Hematopoietic multipotent progenitor cell treated with erythropoietin and hydrocortisone succinate and interleukin-3 and kit ligand, for 15 days (in vitro differentiated cells): ENCODE measurements around the gene MARK2.
"Not testable (repeated sequence)": the region's sequence is repeated elsewhere in the genome, so short reads cannot be mapped to it uniquely, and the experiment has no call there.

Source experiments
- DNase-seq: peaks from one replicate; pipeline ENCODE4 v3.0.0-alpha.2; 2015; ENCODE audit warnings: low spot score

MARK2 gene

DNA sequence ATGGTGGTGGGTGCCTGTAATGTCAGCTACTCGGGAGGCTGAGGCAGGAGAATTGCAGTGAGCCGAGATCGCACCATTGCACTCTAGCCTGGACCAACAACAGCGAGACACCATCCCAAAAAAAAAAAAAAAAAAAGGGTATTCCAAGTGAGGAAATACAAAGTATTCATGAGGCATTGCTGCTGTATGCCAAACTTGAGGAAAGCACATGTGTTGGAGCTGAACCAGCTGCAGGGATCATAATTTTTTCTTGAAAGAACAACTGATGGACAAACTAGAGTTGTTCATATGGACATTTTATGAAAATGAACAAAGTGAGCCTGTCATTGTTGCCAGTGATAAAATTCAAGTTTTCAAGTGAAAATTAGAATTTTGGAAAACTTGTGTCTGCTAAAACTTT is 15.8 kb downstream of the MARK2 start:
- no peak for DNase-seq

- no peak for DNase-seq
These were observed 17.1 kb downstream of the MARK2 start for GRCh38 chr11:63855975-63856374.

DNA sequence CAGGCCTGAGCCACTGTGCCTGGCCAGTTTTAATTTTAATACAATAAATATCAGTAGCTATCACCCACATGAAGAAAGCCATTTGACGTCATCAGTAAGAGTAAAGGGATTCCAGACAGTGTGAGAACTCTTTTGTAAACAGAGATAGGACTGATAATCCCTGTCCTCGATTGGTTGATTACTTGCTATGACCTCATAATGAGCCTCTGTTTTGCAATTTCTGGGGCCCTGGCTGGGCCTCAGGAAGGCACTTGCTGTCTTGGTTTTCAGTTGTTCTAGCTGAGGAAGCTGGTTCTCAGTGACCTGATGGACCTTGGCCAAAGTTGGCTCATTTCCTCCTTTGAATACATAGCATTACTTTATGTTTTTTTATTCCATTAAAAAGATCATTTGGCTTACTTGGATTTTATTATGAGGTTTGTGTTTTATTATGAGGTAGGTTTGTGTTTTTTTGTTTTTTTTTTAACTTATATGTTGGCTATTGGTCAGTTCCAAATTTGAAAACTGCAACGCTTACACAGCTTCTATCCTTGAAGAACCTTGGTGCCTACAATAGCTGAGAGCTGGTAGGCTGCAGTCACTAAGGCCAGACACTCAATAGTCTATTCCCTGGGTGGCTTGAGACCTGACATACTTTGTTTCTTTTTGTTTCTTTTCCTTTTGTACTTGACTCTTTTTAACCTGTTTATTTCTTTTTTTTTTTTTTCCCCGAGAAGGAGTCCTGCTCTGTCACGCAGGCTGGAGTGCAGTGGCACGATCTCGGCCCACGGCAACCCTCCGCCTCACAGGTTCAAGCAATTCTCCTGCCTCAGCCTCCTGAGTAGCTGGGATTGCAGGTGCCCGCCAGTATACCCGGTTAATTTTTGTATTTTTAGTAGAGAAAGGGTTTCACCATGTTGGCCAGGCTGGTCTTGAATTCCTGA is 20.0 kb downstream of the MARK2 start:
- DNase-seq, result no peak

GRCh38 chr11:63862923-63863322 is 24.0 kb downstream of the MARK2 start:
- no peak for DNase-seq

- not testable (repeated sequence) for DNase-seq
These were observed 24.7 kb downstream of the MARK2 start for GRCh38 chr11:63863620-63864019.

DNA sequence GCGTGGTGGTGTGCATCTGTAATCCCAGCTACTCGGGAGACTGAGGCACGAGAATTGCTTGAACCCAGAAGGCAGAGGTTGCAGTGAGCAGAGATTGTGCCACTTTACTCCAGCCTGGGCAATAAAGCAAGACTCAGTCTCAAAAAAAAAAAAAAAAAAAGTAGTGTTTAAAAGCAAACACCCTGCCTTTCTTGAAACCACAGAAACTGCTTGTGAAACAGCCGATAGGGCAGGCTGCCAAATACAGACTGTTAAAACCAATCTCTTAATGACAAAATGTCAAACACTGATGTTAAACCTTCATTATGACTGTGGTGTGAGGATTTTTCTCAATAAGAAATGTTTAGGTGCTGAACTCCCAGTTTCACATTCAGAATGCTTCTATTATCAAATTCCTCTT is 27.3 kb downstream of the MARK2 start:
- DNase-seq, result peak; percentile 29

GRCh38 chr11:63867511-63867910 is 28.6 kb downstream of the MARK2 start:
- no peak for DNase-seq

- DNase-seq, result no peak
These were observed 29.6 kb downstream of the MARK2 start for GRCh38 chr11:63868399-63869064.

DNA sequence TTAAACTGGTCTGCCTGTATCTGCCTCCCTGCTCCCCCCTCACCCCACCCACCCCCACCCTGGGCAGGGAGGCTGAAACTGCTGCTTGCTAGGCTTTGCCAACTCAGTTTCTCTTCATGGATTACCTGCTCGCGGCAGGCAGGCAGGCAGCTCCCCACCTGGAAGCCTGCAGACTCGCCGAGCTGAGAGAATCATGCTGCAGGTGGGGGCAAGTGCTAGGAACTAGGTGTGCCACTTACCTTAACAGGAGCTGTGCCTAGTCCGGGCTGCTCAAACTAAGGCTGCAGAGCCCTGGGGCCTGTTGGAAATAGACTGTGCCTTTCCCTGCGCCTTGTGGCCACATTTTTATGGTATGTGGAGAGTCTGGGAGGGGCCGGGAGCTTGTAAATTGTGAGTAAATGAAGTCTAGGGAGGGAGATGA is 30.3 kb downstream of the MARK2 start:
- no peak for DNase-seq

- DNase-seq, result no peak
These were observed 30.8 kb downstream of the MARK2 start for GRCh38 chr11:63869683-63870082.

- DNase-seq, result no peak
These were observed 31.6 kb downstream of the MARK2 start for GRCh38 chr11:63870351-63871140.

GRCh38 chr11:63871962-63872799 is 33.3 kb downstream of the MARK2 start:
- peak; percentile 36 for DNase-seq

DNA sequence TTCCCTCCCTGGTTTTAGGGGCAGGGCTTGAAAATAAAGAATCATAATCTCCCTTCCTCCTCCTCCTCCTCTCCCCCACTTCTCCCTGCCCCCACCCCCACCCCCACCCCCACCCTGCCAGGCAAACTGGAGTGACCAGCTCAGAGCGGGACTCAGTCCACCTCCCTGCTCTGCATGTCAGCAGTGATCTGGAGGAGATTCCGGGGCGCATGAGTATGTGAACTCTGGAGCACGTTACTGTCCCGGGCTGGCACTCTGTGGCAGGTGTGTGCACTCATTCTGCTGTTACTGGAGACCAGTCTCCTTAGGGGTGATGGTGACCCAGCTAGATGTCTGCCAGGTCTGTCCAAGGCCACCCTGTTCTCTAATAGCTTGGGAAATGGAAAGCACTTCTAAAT is 33.9 kb downstream of the MARK2 start:
- no peak for DNase-seq

- DNase-seq, result no peak
These were observed 34.4 kb downstream of the MARK2 start for GRCh38 chr11:63873311-63873710.

GRCh38 chr11:63874511-63874910 is 35.6 kb downstream of the MARK2 start:
- DNase-seq, result no peak

DNA sequence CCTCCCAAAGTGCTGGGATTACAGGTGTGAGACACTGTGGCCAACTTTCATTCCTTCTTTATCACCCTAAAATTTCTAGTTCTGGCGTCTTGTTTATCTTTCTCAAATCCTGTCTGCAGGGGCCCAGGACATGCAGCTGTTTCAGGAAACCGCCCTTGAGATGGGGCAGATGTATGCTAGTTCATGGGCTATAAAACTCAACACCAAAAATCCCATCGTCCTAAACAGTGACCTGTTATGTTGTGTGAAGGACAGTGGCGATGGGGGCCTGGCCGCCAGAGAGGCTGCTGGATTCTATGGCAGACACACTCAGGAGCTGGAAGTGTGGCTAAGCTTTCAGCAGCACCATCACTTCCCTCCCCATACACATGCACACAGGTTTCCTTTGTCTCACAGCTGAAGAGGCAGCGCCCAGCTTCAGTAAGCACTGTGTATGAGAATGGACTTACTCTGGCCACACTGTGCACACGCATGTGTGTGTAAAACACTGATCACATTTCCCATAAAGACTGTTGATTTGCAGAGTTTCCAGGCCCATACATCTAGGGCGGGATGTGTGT is 36.7 kb downstream of the MARK2 start:
- DNase-seq, result no peak

DNA sequence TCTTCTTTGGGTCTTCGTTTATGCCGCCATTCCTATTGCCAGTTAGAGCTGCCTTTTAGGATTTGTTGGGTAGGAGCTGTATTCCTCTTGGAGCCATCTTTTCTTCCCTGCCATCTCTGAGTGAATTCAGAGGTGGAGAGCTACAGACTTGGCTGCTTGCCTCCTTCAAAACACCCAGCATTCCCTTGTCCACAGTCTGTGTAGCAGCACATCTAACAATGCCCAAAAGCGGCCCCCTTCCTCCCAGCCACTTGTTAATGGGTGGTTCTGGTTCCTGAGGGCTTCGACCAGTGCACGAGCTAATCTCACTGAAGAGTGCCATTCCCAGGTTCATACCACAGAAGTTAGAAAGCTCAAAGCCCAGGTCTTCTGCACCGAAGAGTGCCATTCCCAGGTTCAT is 37.7 kb downstream of the MARK2 start:
- DNase-seq, result no peak

DNA sequence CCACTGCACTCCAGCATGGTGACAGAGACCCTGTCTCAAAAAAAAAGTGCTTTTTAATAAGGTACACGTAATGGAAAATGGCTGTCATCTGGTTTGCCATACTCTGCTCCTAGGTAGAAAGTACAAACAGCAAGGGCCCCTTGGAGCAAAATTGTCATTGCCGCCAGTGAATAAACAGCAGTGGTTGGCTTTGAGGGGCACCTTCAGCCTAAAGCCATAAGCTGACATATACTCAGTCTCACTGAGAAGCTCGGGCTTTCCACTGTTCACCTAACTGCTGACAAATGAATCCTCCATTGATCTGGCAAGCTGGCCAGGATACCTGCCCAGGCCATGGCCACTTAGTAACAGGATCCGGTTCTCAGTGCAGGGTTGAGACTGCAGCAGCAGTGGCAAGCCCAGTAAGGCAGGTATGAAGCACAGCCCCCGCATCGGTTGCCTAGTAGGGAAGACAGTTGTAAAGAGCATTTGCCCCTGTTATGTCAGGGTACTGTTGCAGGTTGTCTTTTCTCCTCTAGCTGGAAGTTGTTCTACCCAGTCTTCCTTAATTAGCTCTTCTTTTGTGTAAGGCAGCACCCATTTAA is 38.8 kb downstream of the MARK2 start:
- DNase-seq, result no peak

DNA sequence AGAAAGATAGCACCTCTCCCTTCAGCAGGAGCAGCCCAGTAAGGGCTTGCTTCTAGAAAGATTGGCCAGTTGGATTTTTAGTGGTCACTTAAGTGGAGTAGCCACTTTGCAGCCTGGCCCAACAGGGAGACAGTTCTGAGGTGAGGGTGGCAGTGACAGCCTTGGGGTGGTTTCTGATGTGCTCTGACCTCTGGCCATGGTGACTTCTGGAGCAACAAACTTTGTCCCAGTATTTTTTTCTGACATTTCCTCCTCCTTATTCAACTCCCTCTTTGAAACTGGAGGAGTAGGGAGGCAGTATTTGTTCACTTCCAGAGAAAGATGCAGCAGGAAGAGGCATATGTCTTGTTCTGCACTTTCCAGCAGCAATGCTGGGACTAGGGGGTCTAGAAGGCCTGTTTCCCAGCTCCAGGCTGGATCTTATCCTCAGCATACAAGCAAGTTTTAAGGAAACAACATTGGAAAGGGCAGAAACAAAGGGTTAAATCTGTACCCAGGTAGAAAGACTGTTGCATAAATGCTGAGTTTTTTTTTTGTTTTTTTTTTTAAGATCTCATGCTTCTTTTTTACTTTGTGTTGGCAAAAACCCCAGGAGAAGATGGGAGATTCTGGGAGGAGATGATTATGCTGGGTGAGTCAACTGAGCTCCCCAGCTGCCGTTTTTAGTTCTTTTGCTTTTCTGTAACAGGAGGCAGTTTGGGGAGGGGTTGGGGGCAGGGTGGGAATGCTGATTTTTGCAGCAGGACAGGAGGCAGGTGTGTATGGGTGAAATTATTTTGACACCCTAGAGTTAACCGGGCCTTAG is 40.9 kb downstream of the MARK2 start:
- DNase-seq, result no peak

GRCh38 chr11:63880403-63880790 is 41.5 kb downstream of the MARK2 start:
- no peak for DNase-seq
